Activated CD4-positive, alpha-beta T cell treated with anti-CD3 and anti-CD28 coated beads, Interleukin-10, Interleukin-2, amounts not matched to agents 100 ng/mL and 50 ng/mL, durations not matched to agents 16 hours and 8 hours (primary cell): ENCODE data around the gene COL5A2.

ENCODE experiments used
- DNase-seq: peaks from one replicate; pipeline ENCODE4 v3.0.0-alpha.2; 2020

Gene COL5A2

DNA sequence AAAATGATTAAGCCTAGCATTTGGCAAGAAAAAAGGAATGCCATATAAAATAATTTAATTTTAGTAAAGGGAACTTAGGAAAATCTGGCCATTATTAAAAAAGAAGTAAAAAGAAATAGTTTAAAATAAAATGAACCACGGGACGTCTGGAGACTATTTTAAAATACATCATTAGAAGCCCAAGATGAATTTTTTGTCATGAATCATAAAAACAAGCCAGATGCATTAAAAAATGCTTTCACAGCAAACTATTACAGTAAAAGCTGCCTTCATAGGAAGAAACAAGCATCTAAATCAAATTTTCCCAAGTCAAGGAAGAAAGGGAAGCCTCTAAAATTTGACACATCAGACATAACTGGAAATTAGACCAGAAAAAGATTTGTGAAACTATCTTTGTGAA, 33.0 kb downstream of the COL5A2 start:
- DNase-seq, result no peak

DNA sequence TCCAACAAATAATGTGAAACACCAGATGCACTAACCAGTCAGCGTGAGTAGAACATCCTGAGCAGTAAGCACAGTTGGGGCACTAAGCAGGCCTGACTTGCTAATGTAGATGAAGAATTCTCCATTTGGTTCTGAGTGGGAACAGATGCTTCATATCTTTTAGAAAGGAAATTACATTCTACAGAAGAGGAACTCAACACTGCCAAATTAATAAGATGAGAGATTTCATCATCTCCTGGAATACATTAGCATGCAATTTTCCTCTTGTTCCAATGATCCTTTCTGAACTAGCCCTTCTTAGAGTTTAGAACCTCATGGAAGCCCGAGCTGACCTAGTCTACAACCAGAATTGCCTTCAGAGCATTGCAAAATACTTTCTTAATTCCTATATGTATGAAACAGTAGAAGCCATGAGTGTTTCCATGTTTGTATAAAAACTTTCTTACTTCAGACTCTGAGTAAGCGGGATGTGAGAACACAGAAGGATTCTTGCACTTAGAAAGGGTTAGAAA, 34.8 kb downstream of the COL5A2 start:
- DNase-seq, result no peak

DNA sequence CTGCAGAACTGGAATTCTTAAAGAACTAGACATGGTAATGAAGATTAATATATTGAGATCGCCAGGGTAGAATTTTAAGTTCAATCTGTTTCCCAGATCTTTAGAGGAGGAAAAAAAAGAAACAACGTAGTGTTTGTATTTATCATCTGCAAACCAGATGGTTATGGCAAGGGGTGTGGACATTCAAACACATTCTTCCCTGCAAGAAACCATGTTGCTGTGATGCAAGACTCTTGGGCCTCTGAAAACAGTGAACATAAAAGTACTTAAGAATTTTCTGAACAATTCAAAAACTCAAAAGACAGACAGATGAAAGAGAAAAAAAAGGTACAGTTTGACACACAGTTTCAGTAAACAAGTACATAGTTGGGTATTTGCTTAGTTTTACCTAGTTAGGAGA, 35.6 kb downstream of the COL5A2 start:
- DNase-seq, result no peak

DNA sequence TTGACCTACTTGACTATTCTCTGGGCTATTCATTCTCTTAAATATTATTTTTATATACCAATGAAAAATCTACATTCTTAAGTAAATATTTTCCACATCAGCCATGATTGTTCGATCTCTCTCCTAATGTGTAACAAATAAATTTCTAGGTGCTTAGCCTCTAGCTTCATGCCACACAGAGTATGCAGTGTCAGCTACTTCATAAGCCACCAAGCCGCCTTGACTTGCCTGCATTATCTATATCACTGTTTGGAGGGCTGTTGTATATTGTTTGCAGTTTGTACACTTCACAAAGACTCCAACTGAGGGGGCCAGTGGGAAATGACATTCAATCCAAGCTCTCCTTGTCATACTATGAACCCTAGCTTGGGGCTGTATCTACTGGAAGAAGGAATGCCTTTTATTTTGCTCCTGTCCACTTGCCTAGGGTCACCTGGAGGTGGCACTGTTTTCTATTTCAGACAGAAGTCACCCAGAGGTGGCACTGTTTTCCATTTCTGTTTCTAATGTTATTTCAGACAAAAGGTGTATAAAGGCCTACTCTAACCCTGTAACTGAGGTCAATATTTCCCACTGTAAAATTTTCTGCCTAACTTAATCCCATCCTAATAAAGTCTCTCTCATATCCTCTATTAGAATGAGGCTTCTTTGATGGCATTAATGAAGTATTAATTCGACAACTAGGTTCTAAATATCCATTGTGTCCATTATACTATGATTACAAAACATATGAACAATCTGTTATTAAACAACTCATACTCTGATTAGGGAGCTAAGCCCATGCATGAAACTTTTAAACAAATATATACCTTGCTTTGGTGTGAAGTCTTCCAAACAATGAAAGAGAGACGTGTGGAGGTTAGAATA, 36.4 kb downstream of the COL5A2 start:
- DNase-seq, result peak; percentile 61

DNA sequence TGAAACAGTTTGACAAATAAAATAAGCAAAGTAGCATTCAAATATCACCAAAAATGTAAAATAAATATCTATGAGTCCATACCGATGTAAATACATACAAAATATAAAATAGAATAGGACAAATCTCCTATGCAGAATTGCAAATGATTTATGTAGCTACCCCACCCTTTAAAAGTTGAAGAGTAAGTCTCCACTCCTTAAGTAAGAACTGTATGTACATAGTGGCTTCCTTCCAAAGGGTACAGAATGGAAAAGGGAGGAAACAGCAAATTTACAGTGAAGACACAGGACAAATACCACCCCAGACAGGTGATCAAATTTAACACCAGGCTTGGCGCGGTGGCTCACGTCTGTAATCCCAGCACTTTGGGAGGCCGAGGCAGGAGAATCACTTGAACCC, 40.8 kb downstream of the COL5A2 start:
- no peak for DNase-seq

DNA sequence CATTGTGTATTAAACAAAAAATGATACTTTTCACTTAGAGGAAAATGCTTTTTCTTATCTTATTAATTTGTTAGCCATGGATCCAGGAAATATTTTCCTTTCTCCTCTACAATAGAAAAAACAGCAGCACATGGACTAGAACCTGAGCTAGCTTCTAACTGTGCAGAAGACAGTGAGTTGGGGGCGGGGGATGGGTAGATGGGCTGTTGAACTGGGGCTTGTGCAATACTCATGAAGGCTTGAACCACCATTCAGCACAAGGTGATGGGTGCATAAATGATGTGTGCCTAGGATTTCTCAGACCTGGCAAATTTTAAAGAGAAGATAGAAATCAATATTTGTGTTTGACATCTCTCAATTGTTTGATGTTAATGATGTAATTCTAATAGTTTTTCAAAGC, 42.0 kb downstream of the COL5A2 start:
- no peak for DNase-seq

DNA sequence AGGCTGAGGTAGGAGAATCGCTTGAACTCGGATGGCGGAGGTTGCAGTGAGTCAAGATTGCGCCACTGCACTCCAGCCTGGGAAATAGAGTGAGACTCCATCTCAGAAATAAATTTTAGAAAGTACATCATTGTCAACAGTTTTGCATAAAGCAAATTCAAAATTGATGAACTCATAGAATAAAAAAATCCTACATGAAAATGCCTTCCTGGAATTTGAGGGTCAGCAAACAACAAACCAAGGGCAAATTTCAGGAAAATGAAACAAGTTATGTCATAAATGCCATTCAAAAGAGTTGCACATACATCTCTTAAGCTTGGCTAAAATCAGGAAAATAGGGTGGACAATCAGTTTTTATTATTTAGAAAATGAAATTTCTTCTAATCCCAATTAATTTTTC, 45.1 kb downstream of the COL5A2 start:
- DNase-seq, result no peak

DNA sequence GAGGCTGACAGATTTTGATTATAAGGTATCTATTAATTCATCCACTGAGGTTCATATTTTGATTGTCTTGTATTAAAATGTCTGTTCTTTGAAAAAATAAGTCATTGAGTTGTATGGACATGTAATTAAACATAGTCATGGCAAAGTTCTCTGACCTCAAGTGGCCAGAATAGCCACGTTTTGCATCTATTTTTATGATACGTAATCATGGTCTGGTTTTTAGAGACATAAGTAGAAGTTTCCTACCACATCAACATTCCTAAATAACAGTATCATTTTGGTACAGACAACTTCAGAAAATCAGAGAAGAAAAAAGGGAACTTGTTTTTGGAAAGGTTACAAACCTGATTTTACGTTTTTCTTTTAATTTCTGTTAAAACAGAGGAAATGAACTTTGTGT, 47.6 kb downstream of the COL5A2 start:
- no peak for DNase-seq

DNA sequence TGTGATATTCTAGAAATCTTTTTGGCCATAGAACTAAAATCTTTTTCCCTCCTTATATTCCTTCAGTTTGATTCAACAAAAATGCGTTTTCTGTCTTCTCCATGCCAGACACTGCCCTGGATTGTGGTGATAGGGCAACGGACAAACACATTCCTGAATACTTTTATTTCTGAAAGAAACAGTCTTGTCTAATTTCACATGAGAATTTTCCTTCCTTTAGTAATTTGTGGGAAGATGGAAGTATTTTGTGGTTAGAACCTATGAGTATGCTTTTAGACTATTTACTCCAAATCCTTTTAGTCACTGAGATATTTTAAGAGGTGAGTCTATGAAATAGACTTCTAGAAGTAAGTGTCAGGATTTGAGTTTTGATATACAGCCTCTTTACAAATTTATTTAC, 49.6 kb downstream of the COL5A2 start:
- DNase-seq, result no peak

DNA sequence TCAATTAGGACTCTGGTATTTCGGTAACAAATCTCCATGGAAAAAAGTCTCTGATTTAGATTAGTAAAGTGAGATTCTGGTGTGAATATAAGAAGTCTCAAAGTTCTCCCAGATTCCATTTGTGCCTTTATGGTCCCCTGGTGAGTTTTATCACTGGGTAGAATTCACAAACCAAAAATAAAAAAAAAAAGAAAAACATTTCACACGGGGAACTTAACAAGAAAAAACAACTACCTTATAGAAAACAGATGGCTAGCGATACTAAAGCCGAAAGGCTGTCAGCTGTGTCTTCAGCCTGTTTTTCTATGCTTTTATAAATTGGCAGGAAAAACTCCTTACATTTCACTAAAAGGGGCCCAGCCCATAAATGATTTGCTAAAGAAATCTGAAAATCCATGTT, 50.6 kb downstream of the COL5A2 start:
- DNase-seq, result no peak

DNA sequence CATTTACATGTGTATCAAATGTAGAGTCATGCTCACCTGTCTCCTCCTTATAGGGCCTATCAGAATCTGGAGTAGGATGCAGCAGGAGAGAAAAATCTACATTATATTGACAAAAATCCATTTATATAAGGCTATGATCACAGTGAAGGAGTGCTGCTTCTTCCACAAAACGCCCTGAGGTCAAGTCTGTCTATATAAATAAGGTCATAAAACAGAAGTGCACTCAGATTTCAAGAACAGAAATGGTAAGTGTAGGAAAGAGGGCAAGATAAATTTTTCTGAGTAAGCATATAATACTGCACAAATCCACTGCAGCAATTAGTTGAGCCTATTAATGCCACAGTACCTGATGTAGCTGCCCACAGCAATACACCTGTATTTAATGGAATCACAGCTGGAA, 51.8 kb downstream of the COL5A2 start:
- DNase-seq, result no peak

DNA sequence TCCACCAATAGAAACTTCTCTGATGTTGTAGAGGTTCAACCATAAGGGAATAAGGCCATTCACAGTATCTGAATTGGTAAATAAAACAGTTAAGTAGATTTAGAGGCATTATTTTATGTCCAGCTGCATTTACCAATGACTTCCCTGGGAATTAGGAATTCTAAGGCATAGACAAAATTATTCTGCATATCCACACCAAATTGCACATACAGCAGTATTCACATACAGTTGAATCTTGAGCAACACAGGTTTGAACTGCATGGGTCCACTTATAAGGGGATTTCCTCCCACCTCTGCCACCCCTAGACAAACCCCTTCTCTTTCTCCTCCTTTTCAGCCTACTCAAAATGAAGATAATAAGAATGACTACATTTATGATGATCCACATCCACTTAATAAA, 54.4 kb downstream of the COL5A2 start:
- DNase-seq, result no peak

DNA sequence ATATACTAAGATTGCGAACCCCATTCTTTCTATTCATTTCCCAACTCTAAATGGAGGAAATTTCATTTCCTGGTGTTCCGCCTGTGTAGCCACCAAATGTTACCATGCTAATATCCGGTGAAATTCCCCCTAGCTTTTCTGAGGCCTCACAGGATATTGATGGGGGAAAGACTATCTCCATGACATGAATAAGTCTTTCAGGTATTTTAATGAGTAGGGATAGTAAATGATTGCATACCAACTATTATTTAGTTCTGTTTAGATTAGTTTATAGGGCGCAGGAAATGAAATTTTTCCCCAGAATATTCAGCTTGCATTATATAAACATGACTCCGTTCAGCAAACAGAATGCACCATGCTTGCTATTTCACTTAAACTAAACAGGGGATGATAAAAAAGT, 55.4 kb downstream of the COL5A2 start:
- DNase-seq, result no peak

DNA sequence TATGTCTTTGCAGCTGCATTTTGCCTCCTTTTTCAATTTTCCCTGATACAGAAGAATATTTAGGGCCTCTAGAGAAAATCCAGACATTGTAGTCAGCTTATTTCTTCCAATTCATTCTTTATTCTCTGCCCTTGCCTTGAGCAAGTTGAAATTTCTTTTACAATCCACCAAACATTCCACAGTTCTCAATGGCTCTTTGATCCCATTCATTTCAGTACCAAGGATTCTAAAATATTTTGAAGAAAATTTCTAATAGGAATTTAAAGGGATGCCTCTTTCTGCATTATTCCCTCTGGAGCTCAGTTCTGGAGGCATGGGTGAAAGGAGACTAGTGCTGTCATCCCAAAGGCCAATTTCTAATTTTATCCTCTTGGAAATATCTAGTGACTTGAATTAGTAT, 61.2 kb downstream of the COL5A2 start:
- DNase-seq, result no peak

DNA sequence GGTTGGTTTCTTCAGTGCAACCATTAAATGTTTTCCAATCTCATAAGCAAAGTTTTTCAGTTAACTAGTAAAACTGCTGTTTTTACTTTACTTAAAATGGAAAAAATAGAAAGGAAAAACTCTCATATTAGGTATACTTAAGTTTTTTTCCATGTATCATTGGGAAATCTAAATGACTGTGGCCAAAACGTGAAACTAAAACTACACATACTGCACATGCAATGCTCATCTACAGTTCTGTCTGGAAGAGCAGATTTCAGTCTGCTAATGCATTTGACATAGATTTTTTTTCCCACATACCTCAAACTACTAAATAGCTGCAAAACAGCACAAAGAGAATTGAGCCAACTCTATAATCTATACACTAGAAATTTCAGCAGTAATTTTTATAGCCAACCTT, 62.6 kb downstream of the COL5A2 start:
- no peak for DNase-seq

DNA sequence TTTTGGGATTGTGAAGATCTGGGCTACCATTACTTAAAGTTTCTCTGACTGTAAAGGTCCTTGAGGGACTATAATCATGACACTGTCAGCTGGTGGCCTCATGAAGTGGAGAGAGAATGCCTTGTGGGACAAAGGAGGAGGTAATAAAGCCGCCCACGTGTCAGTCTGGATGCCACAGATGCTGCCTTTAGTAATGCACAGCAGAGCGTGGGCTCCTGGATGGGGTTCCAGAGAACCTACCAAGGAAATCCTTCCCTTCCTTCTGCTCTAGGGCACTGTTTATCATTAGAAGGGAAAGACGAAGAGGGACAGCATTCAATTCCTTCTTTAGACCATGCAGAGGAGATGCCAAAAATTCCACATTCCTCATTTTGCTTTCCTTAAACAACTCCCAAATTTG, 63.5 kb downstream of the COL5A2 start:
- DNase-seq, result no peak

DNA sequence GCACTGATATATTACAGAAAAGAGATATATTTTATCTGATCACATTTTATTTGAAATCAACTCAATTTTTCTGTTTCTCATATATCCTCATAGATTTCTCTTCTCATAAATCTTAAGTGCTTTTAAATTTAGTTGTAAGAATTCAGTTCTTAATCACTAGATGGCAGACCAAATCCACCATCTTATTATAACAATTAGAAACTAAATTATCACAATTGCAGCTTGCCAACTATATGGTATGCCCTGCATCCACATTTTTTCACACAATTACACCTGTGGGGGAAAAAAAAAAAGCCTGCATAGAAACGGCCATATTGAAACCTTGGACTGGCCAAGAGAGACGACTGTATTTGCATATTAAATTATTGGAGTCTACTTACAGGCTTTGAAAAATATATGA, 64.4 kb downstream of the COL5A2 start:
- no peak for DNase-seq

DNA sequence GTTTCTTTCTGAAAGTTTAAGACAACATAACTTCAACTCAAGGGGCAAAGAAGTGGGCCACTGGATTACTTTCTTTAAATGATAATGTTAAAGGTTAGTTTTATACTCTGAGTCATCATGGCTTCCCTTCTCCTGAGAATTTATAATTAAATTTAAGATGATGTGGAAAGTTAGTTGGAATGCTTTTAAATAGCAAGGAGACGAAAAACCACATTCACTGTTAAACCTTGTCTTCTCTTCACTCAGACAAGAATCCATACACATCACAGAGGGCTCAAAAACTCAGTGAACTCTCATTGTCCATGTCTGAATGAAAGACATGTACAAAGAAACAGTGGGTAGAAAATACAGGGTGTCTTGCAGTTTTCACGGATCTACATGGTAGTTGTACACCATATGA, 65.6 kb downstream of the COL5A2 start:
- no peak for DNase-seq

DNA sequence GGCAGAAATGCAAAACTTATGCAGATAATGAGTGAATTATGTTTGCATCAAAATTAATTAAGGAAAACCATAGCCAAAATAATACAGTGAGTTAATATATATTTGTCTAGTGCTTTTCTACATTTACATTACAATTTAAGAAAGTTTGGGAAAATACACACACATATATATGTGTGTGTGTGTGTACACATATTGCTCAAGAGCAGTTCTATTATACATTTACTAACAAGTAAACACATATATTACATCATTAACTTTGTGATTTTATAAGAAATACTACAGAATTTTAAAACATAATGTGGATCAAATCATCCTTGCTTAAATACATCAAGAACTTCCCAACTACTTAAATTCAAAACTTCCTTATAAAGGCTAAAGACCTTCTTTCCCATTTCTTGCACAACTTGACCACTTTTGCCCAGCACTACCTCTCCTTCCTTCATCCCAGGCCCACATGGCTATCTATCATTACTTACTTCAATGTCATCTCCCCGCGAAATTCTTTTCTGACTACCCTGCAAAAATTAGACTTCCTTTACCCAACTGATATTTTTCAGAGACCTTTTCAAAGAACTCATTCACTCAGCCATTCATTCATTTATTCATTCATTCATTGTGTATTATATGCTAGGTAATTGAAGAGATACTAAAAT, 68.4 kb downstream of the COL5A2 start:
- no peak for DNase-seq

DNA sequence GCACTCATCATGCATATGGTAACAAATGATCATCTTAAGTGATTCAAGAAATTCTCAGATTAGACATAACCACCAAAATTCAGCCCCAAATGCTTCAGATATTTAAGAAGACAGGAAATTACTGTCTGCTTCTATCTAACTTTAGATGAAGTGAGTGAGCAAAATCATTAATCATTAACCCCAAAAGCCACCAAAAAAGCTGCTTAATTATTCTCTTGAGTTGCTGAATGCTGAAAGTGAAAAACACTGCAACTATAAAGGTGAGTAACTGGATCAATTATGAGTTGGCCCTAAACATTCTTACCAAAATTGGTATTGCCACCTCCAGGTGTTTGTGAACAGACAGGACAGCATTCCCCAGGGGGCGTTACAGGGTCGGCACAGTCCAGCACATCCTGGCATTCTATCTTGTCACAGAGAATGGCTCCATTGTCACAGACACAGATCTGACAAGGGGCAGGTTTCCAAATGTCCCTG, 69.6 kb downstream of the COL5A2 start:
- no peak for DNase-seq

DNA sequence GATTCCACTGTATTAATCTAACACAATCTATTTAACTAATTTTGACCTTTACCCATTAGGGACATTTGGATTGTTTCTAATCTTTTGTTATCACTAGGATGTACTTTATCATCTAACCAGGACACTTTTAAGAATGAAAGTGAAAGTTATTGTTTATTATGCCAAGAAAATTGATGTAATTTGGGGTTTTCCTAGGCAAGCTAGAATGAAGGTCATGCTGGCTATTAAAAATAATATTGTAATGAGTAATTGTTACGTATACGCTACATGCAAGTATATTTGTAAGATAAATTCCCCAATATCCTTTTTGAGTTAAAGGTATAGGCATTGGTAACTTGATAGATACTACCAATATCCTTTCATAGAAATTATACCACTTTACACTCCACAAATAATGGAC, 74.6 kb downstream of the COL5A2 start:
- DNase-seq, result no peak

DNA sequence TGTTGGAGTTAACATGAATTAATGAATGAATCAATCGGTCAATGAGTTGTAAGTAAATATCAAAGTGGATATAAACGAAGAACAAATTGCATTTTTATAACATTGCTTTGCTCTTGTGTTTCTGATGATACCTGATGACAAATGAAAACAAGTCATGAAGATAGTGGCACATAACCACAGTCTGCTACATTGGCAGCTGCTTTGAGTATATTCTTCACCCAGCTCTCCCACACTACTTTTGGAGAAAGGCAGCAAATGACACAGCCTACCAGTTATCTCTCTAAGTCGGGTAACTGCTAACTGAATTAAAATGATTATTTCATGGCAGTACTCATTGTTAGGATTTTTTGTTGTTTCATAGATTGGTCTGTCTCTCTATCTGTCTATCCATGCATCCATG, 76.8 kb downstream of the COL5A2 start:
- no peak for DNase-seq

DNA sequence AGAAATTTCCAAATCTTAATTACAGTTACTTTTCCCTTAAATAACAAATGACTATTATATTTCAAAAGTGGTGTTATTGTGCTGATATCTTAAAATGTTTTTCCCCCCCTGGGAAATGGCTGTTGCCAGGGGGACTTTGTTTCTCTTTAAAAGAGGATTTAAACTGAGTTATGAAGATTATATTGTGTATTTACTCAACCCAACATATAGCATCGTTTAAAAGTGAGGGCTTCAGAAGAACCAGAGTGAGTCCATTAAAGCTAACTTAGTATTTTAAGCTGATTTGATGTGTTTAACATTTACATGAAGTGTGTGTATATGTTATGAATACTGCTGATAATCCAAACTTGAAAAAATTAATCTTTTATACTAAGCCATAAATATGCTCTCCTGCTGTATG, 81.6 kb downstream of the COL5A2 start:
- no peak for DNase-seq

DNA sequence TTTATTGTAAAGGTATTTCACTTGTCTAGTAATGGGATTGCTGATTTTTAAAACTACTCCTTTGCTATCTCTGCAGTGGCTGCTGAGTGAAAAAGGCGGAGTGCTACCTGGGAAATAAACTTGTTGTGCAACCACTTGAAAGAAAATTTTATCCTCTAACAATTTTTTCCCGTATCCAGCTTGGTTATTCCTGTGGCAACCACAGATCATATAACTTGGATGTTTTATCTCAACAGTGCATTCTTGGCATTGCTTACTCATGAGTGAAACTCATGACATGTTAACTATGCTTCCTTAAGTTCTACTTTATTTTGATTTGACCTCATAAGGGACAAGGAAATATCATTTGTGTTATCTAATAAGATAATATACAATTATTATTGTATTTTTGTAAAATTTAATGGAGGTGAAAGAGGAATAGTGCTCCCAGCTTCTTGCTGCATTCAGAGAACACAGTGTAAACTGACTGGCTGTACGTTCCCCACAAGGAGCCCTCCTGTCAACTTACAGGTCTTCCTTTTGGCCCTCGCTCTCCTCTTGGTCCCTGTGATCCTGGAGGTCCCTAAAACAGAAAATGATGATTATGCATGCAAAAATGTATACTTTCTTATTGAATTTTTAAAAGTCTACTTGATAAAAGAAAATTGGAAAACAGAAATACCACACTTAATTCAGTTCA, 82.7 kb downstream of the COL5A2 start:
- DNase-seq, result no peak
